ENCODE data around the gene AKT3.
"Not testable (repeated sequence)": the region's sequence is repeated elsewhere in the genome, so short reads cannot be mapped to it uniquely, and the experiment has no call there.

AKT3 gene

DNA sequence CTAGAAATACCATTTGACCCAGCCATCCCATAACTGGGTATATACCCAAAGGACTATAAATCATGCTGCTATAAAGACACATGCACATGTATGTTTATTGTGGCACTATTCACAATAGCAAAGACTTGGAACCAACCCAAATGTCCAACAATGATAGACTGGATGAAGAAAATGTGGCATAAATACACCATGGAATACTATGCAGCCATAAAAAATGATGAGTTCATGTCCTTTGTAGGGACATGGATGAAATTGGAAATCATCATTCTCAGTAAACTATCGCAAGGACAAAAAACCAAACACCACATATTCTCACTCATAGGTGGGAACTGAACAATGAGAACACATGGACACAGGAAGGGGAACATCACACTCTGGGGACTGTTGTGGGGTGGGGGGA lies 187.9 kb downstream of the AKT3 start:
- in situ Hi-C loops (cut with HindIII; ENCODE audit: low pct_ligation_motif_present, low pct_unique_long_range_greater_than_20kb, low sequenced_read_pairs); DNase-seq: not testable (repeated sequence)

DNA sequence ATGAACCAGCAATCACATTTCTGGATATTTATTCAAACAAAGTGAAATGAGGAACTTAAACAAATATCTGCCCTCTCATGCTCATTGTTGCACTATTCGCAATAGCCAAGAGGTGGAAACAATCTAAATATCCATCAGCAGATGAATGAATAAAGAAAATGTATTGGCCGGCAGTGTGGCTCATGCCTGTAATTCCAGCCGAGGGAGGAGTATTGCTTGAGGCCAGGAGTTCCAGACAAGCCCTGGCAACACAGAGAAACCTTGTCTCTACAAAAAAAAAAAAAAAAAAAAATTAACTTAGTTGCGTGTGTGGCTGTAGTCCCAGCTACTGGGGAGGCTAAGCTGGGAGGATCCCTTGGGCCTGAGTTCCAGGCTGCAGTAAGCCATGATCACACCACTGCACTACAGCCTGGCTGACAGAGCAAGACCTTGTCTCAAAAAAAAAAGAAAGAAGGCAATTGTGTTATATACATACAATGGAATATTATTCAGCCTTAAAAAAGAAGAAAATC lies 191.4 kb downstream of the AKT3 start:
- no peak for DNase-seq
- in situ Hi-C loops (cut with HindIII; ENCODE audit: low pct_ligation_motif_present, low pct_unique_long_range_greater_than_20kb, low sequenced_read_pairs) = no loop called here

DNA sequence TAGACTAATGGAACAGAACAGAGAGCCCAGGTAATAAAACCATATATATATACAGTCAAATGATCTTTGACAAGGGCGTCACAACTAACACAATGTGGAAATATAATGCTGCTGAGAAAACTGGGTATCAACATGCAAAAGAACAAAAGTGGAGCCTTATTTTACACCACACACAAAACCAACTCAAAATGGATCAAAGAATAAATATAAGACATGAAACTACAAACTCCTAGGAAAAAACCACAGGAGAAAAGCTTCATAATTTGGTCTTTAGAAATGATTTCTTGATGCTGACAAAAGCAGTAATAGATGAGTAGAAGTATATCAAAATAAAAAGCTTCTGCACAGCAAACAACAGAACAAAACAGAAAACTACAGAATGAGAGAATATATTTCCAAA lies 192.2 kb downstream of the AKT3 start:
- in situ Hi-C loops (cut with HindIII; ENCODE audit: low pct_ligation_motif_present, low pct_unique_long_range_greater_than_20kb, low sequenced_read_pairs) = no loop called here
- DNase-seq = no peak

DNA sequence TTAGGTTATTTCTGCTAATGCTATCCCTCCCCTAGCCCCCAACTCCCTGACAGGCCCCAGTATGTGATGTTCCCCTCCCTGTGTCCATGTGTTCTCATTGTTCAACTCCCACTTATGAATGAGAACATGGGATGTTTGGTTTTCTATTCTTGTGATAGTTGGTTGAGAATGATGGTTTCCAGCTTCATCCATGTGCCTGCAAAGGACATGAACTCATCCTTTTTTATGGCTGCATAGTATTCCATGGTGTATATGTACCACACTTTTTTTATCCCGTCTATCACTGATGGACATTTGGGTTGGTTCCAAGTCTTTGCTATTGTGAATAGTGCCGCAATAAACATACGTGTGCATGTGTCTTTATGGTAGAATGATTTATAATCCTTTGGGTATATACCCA lies 200.5 kb downstream of the AKT3 start:
- in situ Hi-C loops (cut with HindIII; ENCODE audit: low pct_ligation_motif_present, low pct_unique_long_range_greater_than_20kb, low sequenced_read_pairs); DNase-seq: not testable (repeated sequence)

DNA sequence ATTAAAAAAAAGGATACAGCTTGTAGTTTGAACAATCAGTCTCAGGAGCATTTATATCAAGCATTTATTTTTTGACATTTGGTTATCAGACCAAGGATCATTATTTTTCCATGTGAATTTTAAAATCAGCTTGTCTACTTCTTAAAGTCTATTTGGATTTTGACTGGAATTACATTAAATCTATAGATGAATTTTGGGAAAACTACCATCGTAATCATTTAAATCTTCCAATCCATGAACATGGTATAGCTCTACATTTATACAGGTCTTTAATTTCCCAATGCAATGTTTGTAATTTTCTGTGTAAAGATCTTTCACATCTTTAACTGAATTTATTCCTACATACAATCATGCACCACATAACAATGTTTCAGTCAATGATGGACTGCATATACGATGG lies 203.2 kb downstream of the AKT3 start:
- in situ Hi-C loops (cut with HindIII; ENCODE audit: low pct_ligation_motif_present, low pct_unique_long_range_greater_than_20kb, low sequenced_read_pairs) = no loop called here
- no peak for DNase-seq

DNA sequence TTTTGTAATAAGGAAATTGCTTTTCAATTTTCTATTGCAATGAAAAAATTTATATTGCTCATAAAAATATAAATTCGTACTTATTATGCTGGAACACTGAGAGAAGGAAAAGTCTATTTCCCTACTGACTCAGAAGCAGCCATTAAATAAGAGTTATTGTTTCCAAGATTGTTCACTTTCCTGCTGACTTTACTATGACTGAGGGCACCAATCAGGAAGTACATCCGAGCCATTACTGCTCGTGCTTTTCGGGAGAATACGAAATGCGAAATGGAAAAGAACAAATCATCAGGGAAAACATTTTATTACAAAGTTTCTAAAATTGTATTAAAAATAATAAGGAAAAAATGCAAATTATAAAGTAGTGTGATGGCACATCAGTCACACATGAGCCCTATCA lies 204.8 kb downstream of the AKT3 start:
- in situ Hi-C loops (cut with HindIII; ENCODE audit: low pct_ligation_motif_present, low pct_unique_long_range_greater_than_20kb, low sequenced_read_pairs) = no loop called here

DNA sequence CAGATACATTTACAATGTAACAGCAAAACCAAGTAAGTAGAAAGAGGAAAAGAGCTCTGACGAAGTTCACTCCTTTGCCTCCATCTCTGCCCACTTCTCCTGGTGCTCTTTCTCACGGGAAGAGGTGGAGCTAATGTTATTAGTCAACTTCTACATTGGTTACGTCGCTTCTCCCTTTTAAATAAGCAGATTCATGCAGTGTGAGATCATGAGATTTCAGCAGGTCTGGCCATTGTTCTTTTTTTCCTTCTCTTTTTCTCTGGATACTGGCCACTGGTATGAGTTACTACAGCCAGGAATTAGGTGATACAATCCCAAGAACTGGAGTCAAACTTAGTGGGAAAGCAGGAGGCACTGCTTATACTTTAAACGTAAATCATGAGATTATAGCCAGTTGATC lies 207.1 kb downstream of the AKT3 start:
- in situ Hi-C loops (cut with HindIII; ENCODE audit: low pct_ligation_motif_present, low pct_unique_long_range_greater_than_20kb, low sequenced_read_pairs) = no loop called here
- no peak for DNase-seq

More for the DNA sequence above, 204.8 kb downstream of the AKT3 start:
- no peak for DNase-seq

DNA sequence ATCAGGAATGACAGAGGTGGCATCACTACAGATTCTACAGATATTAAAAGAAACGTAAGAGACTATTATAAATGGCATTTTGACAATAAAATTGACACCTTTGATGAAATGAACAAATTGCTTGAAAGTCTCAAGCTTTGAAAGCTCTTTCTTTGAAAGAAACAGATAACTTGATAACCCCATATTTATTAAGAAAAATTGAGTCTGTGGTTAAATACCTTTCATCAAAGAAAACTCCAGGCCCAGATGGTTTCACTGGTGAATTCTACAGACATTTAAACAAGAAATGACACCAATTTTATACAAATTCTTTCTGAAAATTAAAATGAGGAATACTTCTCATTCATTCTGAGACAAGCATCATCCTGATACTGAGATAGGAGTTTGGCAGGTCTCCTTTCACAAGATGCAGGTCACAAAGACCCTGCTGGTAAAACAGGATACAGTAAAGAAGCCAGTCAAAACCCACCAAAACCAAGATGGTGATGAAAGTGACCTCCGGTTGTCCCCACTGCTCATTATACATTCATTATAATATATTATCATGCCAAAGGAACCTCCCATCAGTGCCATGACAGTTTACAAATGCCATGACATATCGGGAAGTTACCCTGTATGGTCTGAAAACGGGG lies 210.9 kb downstream of the AKT3 start:
- in situ Hi-C loops (cut with HindIII; ENCODE audit: low pct_ligation_motif_present, low pct_unique_long_range_greater_than_20kb, low sequenced_read_pairs) = no loop called here
- DNase-seq = no peak

DNA sequence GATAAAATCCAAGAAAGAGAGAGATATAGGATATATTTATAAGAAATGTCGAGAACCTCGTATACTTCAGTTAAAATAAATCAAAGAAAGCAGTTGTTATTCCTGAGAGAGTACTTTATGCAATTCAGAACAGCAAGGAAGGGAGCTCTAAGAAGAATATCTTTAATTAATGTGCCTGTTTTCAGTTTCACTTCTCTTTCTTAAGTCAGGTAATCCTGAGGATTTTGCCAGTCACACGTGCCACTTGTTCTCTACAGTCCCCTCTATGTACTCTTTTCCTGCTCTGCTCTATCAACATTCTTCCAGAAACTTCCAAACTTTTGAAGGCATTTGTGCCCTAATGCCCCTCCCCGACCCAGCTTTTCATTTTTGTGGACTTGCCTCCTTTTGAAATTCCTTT lies 211.9 kb downstream of the AKT3 start:
- DNase-seq = no peak
- in situ Hi-C loops (cut with HindIII; ENCODE audit: low pct_ligation_motif_present, low pct_unique_long_range_greater_than_20kb, low sequenced_read_pairs) = no loop called here

DNA sequence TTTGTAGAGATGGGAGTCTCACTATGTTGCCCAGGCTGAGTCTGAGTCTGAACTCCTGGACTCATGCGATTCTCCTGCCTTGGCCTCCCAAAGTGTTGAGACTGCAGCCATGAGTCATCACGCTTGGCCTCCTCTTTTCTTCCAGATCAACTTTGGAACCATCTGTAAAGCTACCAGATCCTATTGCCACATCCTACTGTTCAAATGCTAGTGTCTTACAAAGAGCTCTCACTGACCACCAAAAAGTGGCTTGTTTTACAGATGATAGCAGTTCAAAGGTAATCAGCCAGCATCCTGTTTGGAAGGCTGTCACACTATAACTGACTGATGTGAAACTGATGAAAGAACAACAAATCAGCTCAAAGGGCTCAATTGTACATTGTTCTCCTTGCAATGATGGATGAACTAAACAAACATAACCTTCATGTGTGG lies 221.6 kb downstream of the AKT3 start:
- DNase-seq = no peak
- in situ Hi-C loops (cut with HindIII; ENCODE audit: low pct_ligation_motif_present, low pct_unique_long_range_greater_than_20kb, low sequenced_read_pairs) = no loop called here

DNA sequence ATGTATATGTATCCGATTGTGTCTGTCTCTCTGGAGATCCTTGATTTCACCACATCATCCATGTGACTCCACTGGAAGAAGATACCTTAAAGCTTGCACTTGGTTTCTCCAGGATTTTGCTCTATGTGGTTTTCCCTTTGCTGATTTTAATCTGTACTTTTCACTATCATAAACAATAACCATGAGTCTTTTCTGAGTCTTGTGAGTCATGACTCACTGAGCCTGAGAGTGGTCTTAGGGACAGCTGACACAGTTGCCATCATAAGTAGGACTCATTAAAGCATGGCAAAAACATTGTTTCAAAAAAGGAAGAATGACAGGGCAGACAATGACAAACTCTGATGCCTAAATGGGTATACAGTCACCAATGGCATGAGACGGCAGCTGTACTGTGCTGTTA lies 226.2 kb downstream of the AKT3 start:
- in situ Hi-C loops (cut with HindIII; ENCODE audit: low pct_ligation_motif_present, low pct_unique_long_range_greater_than_20kb, low sequenced_read_pairs) = no loop called here
- DNase-seq = no peak

DNA sequence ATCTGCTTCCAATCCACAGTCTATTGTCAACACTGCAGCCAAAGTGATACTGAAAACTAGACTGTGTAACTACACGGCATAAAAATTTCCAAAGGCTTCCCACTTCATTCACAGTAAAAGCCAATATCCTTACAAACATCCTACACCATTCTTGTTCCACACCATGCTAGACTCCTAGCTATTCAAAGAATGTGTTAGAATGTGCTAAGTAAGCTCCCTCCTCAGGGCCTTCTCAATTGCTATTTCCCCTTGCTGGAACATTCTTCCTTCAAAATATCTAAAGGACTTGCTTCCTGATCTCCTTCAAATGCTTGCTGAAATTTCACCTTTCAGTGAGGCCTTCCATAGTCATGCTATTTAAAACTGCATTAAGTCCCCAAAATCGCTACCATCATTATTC lies 228.1 kb downstream of the AKT3 start:
- in situ Hi-C loops (cut with HindIII; ENCODE audit: low pct_ligation_motif_present, low pct_unique_long_range_greater_than_20kb, low sequenced_read_pairs) = no loop called here

DNA sequence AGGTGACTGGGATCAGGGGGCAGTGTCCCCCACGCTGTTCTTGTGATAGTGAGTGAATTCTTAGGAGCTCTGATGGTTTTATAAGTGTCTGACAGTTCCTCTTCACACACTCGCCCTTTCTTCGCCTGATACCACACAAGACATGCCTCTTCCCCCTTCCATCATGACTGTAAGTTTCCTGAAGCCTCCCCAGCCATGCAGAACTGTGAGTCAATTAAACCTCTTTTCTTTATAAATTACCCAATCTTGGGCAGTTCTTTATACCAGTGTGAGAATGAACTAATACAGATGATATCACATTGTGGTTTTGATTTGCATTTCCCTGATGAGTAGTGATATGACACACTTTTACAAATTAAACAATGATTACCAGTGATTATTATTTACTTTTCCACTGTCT lies 229.9 kb downstream of the AKT3 start:
- DNase-seq = no peak
- in situ Hi-C loops (cut with HindIII; ENCODE audit: low pct_ligation_motif_present, low pct_unique_long_range_greater_than_20kb, low sequenced_read_pairs) = no loop called here

More for the DNA sequence above, 228.1 kb downstream of the AKT3 start:
- no peak for DNase-seq

DNA sequence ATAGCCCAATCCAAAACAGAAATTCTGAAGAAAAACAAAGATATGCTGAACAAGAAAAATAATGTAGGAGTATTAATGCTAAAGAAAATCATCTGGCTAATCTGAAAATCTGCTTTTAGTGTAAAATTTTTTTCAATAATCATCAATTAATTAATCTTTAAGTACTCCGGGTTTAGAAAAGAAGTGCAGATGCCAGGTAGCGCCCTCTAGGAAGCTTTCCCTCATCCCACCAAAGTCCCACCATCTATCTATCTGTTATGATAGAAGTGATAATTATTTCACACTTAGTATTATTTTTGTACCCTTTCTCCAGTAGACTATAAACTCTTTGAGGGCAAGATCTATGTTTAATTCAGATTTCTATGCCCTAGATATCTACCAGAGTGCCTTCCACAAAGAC lies 240.3 kb downstream of the AKT3 start:
- no peak for DNase-seq
- in situ Hi-C loops (cut with HindIII; ENCODE audit: low pct_ligation_motif_present, low pct_unique_long_range_greater_than_20kb, low sequenced_read_pairs) = no loop called here

DNA sequence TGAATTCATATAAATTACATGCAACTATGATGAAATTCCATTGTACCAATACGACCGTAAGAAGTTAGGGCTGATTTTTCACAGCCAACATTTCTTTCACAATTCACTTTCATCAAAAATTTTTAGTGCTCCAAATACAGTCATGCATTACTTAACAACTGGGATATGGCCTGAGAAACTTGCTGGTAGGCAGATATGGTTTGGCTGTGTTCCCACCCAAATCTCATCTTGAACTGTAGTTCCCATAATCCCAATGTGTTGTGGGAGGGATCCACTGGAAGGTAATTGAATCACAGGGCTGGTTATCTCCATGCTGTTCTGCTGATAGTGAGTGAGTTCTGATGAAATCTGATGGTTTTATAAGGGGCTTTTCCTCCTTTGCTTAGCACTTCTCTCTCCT lies 244.4 kb downstream of the AKT3 start:
- in situ Hi-C loops (cut with HindIII; ENCODE audit: low pct_ligation_motif_present, low pct_unique_long_range_greater_than_20kb, low sequenced_read_pairs) = no loop called here
- DNase-seq = no peak

DNA sequence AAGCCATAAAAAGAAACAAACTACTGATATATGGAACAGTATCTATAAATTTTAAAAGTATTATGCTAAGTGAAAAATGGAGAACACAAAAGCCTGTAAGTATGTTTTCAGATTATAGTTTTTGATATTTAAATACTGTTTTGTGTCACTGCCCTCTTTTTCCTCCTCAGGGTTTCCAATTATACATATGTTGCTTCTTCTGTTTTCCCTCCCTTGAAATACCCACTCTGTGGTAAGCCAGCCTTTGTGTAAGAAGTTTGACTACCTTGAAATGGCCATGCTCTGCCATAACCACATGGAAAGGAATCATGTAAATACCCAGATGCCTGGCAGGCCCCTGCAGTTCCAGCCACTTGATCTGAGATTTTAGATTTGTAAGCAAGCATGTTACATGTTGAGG lies 248.3 kb downstream of the AKT3 start:
- in situ Hi-C loops (cut with HindIII; ENCODE audit: low pct_ligation_motif_present, low pct_unique_long_range_greater_than_20kb, low sequenced_read_pairs) = no loop called here
- no peak for DNase-seq

DNA sequence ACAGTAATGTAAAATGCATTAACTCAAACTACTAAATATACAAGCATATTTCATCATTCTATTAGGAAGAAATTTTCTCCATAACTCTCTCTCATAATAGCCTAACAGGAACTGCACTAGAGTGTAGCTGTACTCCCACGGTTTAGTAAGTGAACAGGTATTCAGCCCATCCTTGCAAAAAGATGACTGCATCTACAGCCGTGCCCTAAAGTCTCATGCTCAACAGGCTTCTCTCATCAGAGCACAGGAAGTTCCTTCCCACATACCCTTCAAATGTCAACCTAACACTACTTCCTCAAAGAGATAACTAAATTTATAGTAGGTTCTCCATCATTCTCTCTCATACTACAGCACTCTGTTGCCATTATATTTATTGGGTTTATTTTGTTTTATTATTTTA lies 251.6 kb downstream of the AKT3 start:
- DNase-seq = no peak
- in situ Hi-C loops (cut with HindIII; ENCODE audit: low pct_ligation_motif_present, low pct_unique_long_range_greater_than_20kb, low sequenced_read_pairs) = no loop called here

DNA sequence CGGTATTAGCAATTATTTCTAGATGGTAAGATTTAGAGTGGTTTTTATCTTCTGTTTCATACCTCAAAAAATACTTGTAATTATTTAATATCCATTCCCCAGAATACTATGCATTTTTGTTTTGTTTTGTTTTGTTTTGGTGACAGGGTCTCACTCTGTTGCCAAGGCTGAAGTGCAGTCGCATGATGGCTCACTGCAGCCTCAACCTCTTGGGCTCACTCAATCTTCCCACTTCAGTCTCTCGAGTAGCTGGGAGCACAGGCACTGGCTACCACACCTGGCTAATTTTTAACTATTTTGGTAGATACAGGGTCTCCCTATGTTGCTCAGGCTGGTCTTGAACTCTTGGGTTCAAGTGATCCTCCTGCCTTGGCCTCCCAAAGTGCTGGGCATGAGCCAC lies 252.7 kb downstream of the AKT3 start:
- no peak for DNase-seq

DNA sequence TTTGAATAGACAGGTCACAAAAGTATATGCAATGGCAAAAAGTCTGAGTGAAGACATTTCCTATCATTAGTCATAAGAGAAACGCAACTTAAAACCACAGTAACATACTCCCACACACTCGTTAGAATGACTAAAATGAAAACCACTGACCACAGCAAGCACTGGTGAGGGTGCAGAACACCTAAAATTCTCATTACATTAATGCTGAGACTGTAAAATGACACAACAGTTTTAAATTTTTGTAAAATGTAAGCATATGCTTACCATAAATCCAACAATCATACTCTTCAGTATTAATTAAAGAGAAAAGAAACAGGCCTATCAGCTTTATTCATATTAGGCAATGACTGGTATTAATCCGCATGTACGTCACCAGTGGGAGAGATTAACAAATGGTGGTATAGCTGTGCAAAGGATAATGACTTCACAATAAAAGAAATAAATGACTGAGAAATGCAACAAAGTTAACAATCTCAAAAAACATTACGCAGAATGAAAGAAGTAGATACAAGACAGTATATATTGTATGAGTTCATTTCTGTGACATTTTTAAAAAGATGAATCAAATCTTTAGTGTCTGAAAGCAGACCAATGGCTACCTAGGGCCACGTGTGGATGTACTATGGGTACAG lies 253.5 kb downstream of the AKT3 start:
- in situ Hi-C loops (cut with HindIII; ENCODE audit: low pct_ligation_motif_present, low pct_unique_long_range_greater_than_20kb, low sequenced_read_pairs) = no loop called here

More for the DNA sequence above, 252.7 kb downstream of the AKT3 start:
- in situ Hi-C loops (cut with HindIII; ENCODE audit: low pct_ligation_motif_present, low pct_unique_long_range_greater_than_20kb, low sequenced_read_pairs) = no loop called here

DNA sequence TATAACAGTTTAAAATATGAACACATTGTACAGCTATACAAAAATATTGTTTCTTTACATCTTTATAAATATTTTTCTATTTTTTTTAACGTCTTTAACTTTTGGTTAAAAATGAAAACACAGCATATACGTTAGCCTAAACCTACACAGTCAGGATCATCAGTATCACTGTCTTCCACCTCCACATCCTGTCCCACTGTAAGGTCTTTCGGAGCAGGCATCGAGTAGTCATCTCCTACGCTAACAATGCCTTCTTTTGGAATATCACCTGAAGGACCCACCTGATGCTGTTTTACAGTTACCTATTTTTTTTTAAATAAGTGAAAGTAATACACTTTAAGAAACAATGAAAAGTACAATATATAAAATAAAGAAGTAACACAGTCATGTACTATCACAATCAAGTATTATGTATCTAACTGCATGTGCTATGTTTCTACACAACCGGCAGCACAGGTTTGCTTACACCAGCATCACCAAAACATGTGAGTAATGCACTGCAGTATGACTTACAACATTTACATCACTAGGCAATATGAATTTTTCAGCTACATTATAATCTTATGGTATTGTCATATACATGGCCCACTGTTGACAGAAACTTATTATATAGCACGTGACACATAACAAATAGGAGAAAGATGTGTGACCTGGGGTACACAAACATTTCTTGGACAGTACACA lies 254.4 kb downstream of the AKT3 start:
- no peak for DNase-seq
- in situ Hi-C loops (cut with HindIII; ENCODE audit: low pct_ligation_motif_present, low pct_unique_long_range_greater_than_20kb, low sequenced_read_pairs) = no loop called here

More for the DNA sequence above, 253.5 kb downstream of the AKT3 start:
- peak; percentile 5 for DNase-seq

All from ACHN (cell line).